Loucy (cell line): Measurements from ENCODE around the gene TTC39C.

ENCODE experiments used
- H2AFZ ChIP-seq: fragments of 200-600 bp; sonication (generic); 2 replicates; pipeline ENCODE4 v1.6.0; 2016; ENCODE audit warnings: antibody characterized with exemption, mild to moderate bottlenecking, low read length, moderate library complexity
- H3F3A ChIP-seq: fragments of 200-600 bp; 2 replicates; pipeline ENCODE4 v1.6.0; 2016; ENCODE audit warnings: antibody characterized with exemption, low read depth, mild to moderate bottlenecking
- H3K27me3 ChIP-seq: fragments of 200-600 bp; sonication (generic); 2 replicates; pipeline ENCODE4 v1.6.1; 2014; ENCODE audit warnings: low read length, mild to moderate bottlenecking; ENCODE audit not compliant: insufficient read depth, poor library complexity, severe bottlenecking
- H3K36me3 ChIP-seq: fragments of 200-600 bp; sonication (generic); 2 replicates; pipeline ENCODE4 v1.6.1; 2016; ENCODE audit warnings: low read length; ENCODE audit not compliant: insufficient read depth
- H3K4me1 ChIP-seq: fragments of 200-600 bp; sonication (generic); 2 replicates; pipeline ENCODE4 v1.5.1; 2014; ENCODE audit warnings: low read length, mild to moderate bottlenecking; ENCODE audit not compliant: insufficient read depth, poor library complexity, severe bottlenecking
- H3K4me2 ChIP-seq: fragments of 200-600 bp; sonication (generic); 2 replicates; pipeline ENCODE4 v1.6.0; 2014; ENCODE audit warnings: antibody characterized with exemption, low read length, low read depth, mild to moderate bottlenecking; ENCODE audit not compliant: poor library complexity, severe bottlenecking
- H3K4me3 ChIP-seq: fragments of 200-600 bp; sonication (generic); 2 replicates; pipeline ENCODE4 v1.5.1; 2014; ENCODE audit warnings: low read length, mild to moderate bottlenecking, mixed read lengths; ENCODE audit not compliant: poor library complexity, severe bottlenecking
- H3K79me2 ChIP-seq: fragments of 200-600 bp; sonication (generic); 2 replicates; pipeline ENCODE4 v1.6.1; 2014; ENCODE audit warnings: low read length; ENCODE audit not compliant: insufficient read depth
- H3K9ac ChIP-seq: fragments of 200-600 bp; sonication (generic); 2 replicates; pipeline ENCODE4 v1.6.0; 2014; ENCODE audit warnings: mild to moderate bottlenecking, low read depth, low read length, moderate library complexity; ENCODE audit not compliant: poor library complexity, severe bottlenecking
- H3K9me2 ChIP-seq: fragments of 200-600 bp; sonication (generic); replicated peaks from 2 replicates; pipeline ENCODE4 v1.6.1; 2016; ENCODE audit warnings: low read depth, low read length, mixed read lengths
- H3K9me3 ChIP-seq: fragments of 200-600 bp; sonication (generic); 2 replicates; pipeline ENCODE4 v1.6.1; 2014; ENCODE audit warnings: mild to moderate bottlenecking, antibody characterized with exemption, low read length, low read depth; ENCODE audit not compliant: insufficient read depth
- H4K20me1 ChIP-seq: fragments of 200-600 bp; sonication (generic); 2 replicates; pipeline ENCODE4 v1.6.0; 2014; ENCODE audit warnings: antibody characterized with exemption, low read length, mild to moderate bottlenecking; ENCODE audit not compliant: insufficient read depth, poor library complexity, severe bottlenecking
- EZH2phosphoT487 ChIP-seq: fragments of 200-600 bp; IDR thresholded peaks from 2 replicates; pipeline ENCODE4 v1.6.1; 2018; ENCODE audit warnings: antibody characterized with exemption, mild to moderate bottlenecking, moderate library complexity, borderline replicate concordance
- TF ChIP-seq, protein P1 (sequence below): fragments of 200-600 bp; sonication (generic); conservative IDR thresholded peaks from 2 replicates; pipeline ENCODE4 v1.5.1; 2014; ENCODE audit warnings: mild to moderate bottlenecking, antibody characterized with exemption, low read length

TTC39C gene

DNA sequence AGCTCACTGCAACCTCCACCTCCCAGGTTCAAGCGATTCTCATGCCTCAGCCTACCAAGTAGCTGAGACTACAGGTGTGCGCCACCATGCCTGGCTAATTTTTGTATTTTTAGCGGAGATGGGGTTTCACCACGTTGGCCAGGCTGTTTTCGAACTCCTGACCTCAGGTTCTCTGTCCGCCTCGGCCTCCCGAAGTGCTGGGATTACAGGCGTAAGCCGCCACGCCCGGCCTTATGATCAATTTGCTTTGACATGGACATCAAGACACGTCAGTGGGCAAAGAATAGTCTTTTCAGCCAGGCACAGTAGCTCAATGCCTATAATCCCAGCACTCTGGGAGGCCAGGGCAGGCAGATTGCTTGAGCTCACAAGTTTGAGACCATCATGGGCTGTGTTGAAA is 76.3 kb downstream of the TTC39C start:
- peaks cover 19% of the 10 kb centered on the region; the same call in 1 of the 2 replicates for H3K36me3 ChIP-seq
- no peak overlapping the region for H3K4me2 ChIP-seq
- H3K4me1 ChIP-seq = peaks cover 6% of the 10 kb centered on the region
- no peaks in the 10 kb centered on the region for H4K20me1 ChIP-seq
- no peaks in the 10 kb centered on the region for H3K9me3 ChIP-seq
- H2AFZ ChIP-seq = no peak overlapping the region
- H3F3A ChIP-seq = no peaks in the 10 kb centered on the region
- no peak overlapping the region for H3K9ac ChIP-seq
- H3K79me2 ChIP-seq = no peaks in the 10 kb centered on the region
- TF ChIP-seq, protein P1, sequence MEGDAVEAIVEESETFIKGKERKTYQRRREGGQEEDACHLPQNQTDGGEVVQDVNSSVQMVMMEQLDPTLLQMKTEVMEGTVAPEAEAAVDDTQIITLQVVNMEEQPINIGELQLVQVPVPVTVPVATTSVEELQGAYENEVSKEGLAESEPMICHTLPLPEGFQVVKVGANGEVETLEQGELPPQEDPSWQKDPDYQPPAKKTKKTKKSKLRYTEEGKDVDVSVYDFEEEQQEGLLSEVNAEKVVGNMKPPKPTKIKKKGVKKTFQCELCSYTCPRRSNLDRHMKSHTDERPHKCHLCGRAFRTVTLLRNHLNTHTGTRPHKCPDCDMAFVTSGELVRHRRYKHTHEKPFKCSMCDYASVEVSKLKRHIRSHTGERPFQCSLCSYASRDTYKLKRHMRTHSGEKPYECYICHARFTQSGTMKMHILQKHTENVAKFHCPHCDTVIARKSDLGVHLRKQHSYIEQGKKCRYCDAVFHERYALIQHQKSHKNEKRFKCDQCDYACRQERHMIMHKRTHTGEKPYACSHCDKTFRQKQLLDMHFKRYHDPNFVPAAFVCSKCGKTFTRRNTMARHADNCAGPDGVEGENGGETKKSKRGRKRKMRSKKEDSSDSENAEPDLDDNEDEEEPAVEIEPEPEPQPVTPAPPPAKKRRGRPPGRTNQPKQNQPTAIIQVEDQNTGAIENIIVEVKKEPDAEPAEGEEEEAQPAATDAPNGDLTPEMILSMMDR = no peak
- no peak for TF ChIP-seq EZH2phosphoT487
- H3K9me2 ChIP-seq = no peaks in the 10 kb centered on the region
- H3K4me3 ChIP-seq = no peak overlapping the region
- no peaks in the 10 kb centered on the region for H3K27me3 ChIP-seq

DNA sequence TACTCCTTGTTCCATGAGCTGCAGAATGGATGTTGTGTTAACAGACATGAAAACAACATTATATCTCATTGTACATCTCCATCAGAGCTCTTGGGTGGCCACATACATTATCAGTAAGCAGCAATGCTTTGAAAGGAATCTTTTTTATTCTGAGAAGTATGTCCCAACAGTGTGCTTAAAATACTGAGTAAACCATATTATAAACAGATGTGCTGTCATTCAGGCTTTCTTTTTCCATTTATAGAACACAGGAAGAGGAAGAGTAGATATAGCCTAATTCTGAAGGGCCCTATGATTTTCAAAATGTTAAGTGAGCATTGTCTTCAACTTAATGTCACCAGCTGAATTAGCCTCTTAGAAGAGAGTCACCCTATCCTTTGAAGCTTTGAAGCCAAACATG is 80.0 kb downstream of the TTC39C start:
- Histone ChIP-seq H3K27me3 (no peaks in the 10 kb centered on the region), H2AFZ (no peak overlapping the region), H3K79me2 (no peaks in the 10 kb centered on the region), H3K9me2 (no peaks in the 10 kb centered on the region), H3K4me2 (no peak overlapping the region), H3F3A (no peaks in the 10 kb centered on the region), H4K20me1 (no peaks in the 10 kb centered on the region), H3K4me1 (peaks cover 6% of the 10 kb centered on the region), H3K4me3 (no peak overlapping the region), H3K9me3 (no peaks in the 10 kb centered on the region), H3K36me3 (peaks cover 13% of the 10 kb centered on the region), H3K9ac (no peak overlapping the region)
- TF ChIP-seq EZH2phosphoT487 = no peak
- TF ChIP-seq, protein P1 = no peak

DNA sequence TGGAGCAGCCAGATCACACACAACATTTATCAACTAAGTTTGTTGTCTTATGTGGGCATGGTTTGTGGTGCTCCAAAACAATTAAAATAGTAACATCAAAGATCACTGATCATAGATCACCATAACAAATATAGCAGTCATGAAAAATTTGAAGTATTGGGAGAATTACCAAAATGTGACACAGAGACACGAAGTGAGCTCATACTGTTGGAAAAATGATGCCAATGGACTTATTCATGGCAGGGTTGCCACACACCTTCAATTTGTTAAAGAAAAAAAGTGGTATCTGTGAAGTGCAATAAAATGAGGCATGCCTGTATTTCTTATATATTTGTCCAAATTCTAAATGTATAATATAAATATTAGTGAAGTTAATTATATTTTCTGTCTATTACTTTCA is 81.4 kb downstream of the TTC39C start:
- Histone ChIP-seq H3K4me2 (no peak overlapping the region), H4K20me1 (no peaks in the 10 kb centered on the region), H3K4me1 (peaks cover 6% of the 10 kb centered on the region), H2AFZ (no peak overlapping the region), H3K27me3 (no peaks in the 10 kb centered on the region), H3F3A (no peaks in the 10 kb centered on the region), H3K9me2 (no peaks in the 10 kb centered on the region), H3K9ac (no peak overlapping the region), H3K36me3 (peaks cover 13% of the 10 kb centered on the region), H3K9me3 (no peaks in the 10 kb centered on the region), H3K79me2 (no peaks in the 10 kb centered on the region), H3K4me3 (no peak overlapping the region)
- TF ChIP-seq EZH2phosphoT487 = no peak
- TF ChIP-seq, protein P1 = no peak
